Measurements from ENCODE around the gene PLPP4.

- TF ChIP-seq GABPA (IDR thresholded peaks at IDR 0.05; ENCODE audit: low read depth, low read length): no peak
- TF ChIP-seq GABPA (CRISPR knock-in tag; IDR thresholded peaks at IDR 0.05; ENCODE audit: low read depth): no peak
- TF ChIP-seq POLR2A (IDR thresholded peaks at IDR 0.05; ENCODE audit: insufficient read depth in 1 of 2, low read depth in 2 of 2, low read length in 2 of 2): no peak
- TF ChIP-seq NR2F2 (IDR thresholded peaks at IDR 0.05; ENCODE audit: borderline replicate concordance, low read depth): no peak
- TF ChIP-seq, protein P1, sequence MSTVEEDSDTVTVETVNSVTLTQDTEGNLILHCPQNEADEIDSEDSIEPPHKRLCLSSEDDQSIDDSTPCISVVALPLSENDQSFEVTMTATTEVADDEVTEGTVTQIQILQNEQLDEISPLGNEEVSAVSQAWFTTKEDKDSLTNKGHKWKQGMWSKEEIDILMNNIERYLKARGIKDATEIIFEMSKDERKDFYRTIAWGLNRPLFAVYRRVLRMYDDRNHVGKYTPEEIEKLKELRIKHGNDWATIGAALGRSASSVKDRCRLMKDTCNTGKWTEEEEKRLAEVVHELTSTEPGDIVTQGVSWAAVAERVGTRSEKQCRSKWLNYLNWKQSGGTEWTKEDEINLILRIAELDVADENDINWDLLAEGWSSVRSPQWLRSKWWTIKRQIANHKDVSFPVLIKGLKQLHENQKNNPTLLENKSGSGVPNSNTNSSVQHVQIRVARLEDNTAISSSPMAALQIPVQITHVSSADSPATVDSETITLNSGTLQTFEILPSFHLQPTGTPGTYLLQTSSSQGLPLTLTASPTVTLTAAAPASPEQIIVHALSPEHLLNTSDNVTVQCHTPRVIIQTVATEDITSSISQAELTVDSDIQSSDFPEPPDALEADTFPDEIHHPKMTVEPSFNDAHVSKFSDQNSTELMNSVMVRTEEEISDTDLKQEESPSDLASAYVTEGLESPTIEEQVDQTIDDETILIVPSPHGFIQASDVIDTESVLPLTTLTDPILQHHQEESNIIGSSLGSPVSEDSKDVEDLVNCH (CRISPR knock-in tag; IDR thresholded peaks at IDR 0.05): no peak
- no peak for TF ChIP-seq ZNF776 (CRISPR knock-in tag; IDR thresholded peaks at IDR 0.05)
- TF ChIP-seq, protein P2, sequence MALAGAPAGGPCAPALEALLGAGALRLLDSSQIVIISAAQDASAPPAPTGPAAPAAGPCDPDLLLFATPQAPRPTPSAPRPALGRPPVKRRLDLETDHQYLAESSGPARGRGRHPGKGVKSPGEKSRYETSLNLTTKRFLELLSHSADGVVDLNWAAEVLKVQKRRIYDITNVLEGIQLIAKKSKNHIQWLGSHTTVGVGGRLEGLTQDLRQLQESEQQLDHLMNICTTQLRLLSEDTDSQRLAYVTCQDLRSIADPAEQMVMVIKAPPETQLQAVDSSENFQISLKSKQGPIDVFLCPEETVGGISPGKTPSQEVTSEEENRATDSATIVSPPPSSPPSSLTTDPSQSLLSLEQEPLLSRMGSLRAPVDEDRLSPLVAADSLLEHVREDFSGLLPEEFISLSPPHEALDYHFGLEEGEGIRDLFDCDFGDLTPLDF (CRISPR knock-in tag; IDR thresholded peaks at IDR 0.05): no peak
- no peak for TF ChIP-seq RFX5 (IDR thresholded peaks at IDR 0.05; ENCODE audit: low read depth, low read length)
- no peak for TF ChIP-seq SRF (IDR thresholded peaks at IDR 0.05; ENCODE audit: low read depth, low read length)
- TF ChIP-seq EED (CRISPR knock-in tag; IDR thresholded peaks at IDR 0.05): no peak
- TF ChIP-seq, protein P3, sequence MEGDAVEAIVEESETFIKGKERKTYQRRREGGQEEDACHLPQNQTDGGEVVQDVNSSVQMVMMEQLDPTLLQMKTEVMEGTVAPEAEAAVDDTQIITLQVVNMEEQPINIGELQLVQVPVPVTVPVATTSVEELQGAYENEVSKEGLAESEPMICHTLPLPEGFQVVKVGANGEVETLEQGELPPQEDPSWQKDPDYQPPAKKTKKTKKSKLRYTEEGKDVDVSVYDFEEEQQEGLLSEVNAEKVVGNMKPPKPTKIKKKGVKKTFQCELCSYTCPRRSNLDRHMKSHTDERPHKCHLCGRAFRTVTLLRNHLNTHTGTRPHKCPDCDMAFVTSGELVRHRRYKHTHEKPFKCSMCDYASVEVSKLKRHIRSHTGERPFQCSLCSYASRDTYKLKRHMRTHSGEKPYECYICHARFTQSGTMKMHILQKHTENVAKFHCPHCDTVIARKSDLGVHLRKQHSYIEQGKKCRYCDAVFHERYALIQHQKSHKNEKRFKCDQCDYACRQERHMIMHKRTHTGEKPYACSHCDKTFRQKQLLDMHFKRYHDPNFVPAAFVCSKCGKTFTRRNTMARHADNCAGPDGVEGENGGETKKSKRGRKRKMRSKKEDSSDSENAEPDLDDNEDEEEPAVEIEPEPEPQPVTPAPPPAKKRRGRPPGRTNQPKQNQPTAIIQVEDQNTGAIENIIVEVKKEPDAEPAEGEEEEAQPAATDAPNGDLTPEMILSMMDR (CRISPR knock-in tag; IDR thresholded peaks at IDR 0.05): no peak
- TF ChIP-seq BHLHE40 (IDR thresholded peaks at IDR 0.05; ENCODE audit: low read length): no peak
- TF ChIP-seq PHF8 (CRISPR knock-in tag; IDR thresholded peaks at IDR 0.05): no peak
- no peak for TF ChIP-seq ATF1 (CRISPR knock-in tag; IDR thresholded peaks at IDR 0.05)
These were observed 81.1 kb downstream of the PLPP4 start for GRCh38 chr10:120538091-120538490.

Data from HepG2 (cell line).